Stimulated activated effector memory CD8-positive, alpha-beta T cell treated with anti-CD3 and anti-CD28 coated beads, Interleukin-12 subunit alpha, Interleukin-12 subunit beta, amount 100 ng/mL, for 72 hours (primary cell): Measurements from ENCODE around the gene UROS.

Experiments used
- ATAC-seq: fragments of 150-1000 bp; cut with Tn5 transposase; 2 replicates; pipeline ENCODE4 v1.10.0; 2021
- DNase-seq, 2 donors: peaks; one replicate each; pipeline ENCODE4 v3.0.0; 2021 to 2022; ENCODE audit warnings: low spot score in 2 of 2
- H3K27ac Mint-ChIP-seq: one replicate; pipeline ENCODE4 v1.8.0; 2022; ENCODE audit warnings: mild to moderate bottlenecking, mixed read lengths
- H3K36me3 Mint-ChIP-seq: one replicate; pipeline ENCODE4 v1.8.0; 2022; ENCODE audit warnings: mild to moderate bottlenecking, mixed read lengths
- H3K4me1 Mint-ChIP-seq: one replicate; pipeline ENCODE4 v1.8.0; 2022; ENCODE audit warnings: mixed read lengths
- H3K4me3 Mint-ChIP-seq: one replicate; pipeline ENCODE4 v1.8.0; 2022; ENCODE audit warnings: mild to moderate bottlenecking, mixed read lengths
- H3K9me3 Mint-ChIP-seq: one replicate; pipeline ENCODE4 v1.8.0; 2022; ENCODE audit warnings: mixed read lengths

Gene UROS

GRCh38 chr10:125768219-125768855 lies 54.7 kb downstream of the UROS start:
- no peaks in the 10 kb centered on the region for H3K9me3 Mint-ChIP-seq
- ATAC-seq (no peak), DNase-seq (no peak)
- peaks cover 45% of the 10 kb centered on the region for H3K36me3 Mint-ChIP-seq
- no peak overlapping the region for H3K4me3 Mint-ChIP-seq
- no peak overlapping the region for H3K27ac Mint-ChIP-seq
- no peaks in the 10 kb centered on the region for H3K4me1 Mint-ChIP-seq

- no peaks in the 10 kb centered on the region for H3K9me3 Mint-ChIP-seq
- ATAC-seq (no peak), DNase-seq (no peak)
- peaks cover 63% of the 10 kb centered on the region for H3K36me3 Mint-ChIP-seq
- no peak overlapping the region for H3K27ac Mint-ChIP-seq
- no peak overlapping the region for H3K4me3 Mint-ChIP-seq
- H3K4me1 Mint-ChIP-seq, result no peaks in the 10 kb centered on the region
Measured at GRCh38 chr10:125766511-125766910, 56.5 kb downstream of the UROS start.

GRCh38 chr10:125765835-125766234 lies 57.2 kb downstream of the UROS start:
- DNase-seq (no peak), ATAC-seq (no peak)
- Mint-ChIP-seq H3K36me3 (peaks cover 70% of the 10 kb centered on the region), H3K9me3 (no peaks in the 10 kb centered on the region), H3K4me3 (no peak overlapping the region), H3K4me1 (no peaks in the 10 kb centered on the region), H3K27ac (peak overlapping the region; percentile 68)

GRCh38 chr10:125762692-125763648 lies 60.1 kb downstream of the UROS start:
- Mint-ChIP-seq H3K9me3 (no peaks in the 10 kb centered on the region), H3K27ac (no peak overlapping the region), H3K36me3 (peaks cover 98% of the 10 kb centered on the region), H3K4me3 (no peak overlapping the region), H3K4me1 (no peaks in the 10 kb centered on the region)
- ATAC-seq, result no peak
- no peak for DNase-seq

GRCh38 chr10:125761961-125762360 lies 61.1 kb downstream of the UROS start:
- no peaks in the 10 kb centered on the region for H3K9me3 Mint-ChIP-seq
- H3K4me1 Mint-ChIP-seq, result no peaks in the 10 kb centered on the region
- H3K4me3 Mint-ChIP-seq, result no peak overlapping the region
- ATAC-seq, result no peak
- DNase-seq, result no peak
- H3K27ac Mint-ChIP-seq, result peak overlapping the region; percentile 63
- peaks cover 100% of the 10 kb centered on the region for H3K36me3 Mint-ChIP-seq

GRCh38 chr10:125757742-125758141 lies 65.3 kb downstream of the UROS start:
- Mint-ChIP-seq H3K27ac (no peak overlapping the region), H3K4me1 (peaks cover 4% of the 10 kb centered on the region), H3K9me3 (no peaks in the 10 kb centered on the region), H3K4me3 (no peak overlapping the region), H3K36me3 (peaks cover 100% of the 10 kb centered on the region)
- DNase-seq (no peak), ATAC-seq (no peak)

- DNase-seq (no peak), ATAC-seq (no peak)
- no peak overlapping the region for H3K4me3 Mint-ChIP-seq
- peaks cover 4% of the 10 kb centered on the region for H3K4me1 Mint-ChIP-seq
- no peaks in the 10 kb centered on the region for H3K9me3 Mint-ChIP-seq
- H3K36me3 Mint-ChIP-seq, result peaks cover 100% of the 10 kb centered on the region
- H3K27ac Mint-ChIP-seq, result no peak overlapping the region
Measured at GRCh38 chr10:125756853-125757487, 66.1 kb downstream of the UROS start.

- Mint-ChIP-seq H3K27ac (no peak overlapping the region), H3K4me1 (peaks cover 4% of the 10 kb centered on the region)
- ATAC-seq, result no peak
Measured at GRCh38 chr10:125756196-125756595, 66.9 kb downstream of the UROS start.

GRCh38 chr10:125747417-125747816 lies 75.6 kb downstream of the UROS start:
- H3K4me1 Mint-ChIP-seq, result no peaks in the 10 kb centered on the region
- DNase-seq, result no peak
- peaks cover 100% of the 10 kb centered on the region for H3K36me3 Mint-ChIP-seq
- H3K4me3 Mint-ChIP-seq, result no peak overlapping the region
- no peak for ATAC-seq
- H3K27ac Mint-ChIP-seq, result no peak overlapping the region
- H3K9me3 Mint-ChIP-seq, result no peaks in the 10 kb centered on the region

More at GRCh38 chr10:125756196-125756595, 66.9 kb downstream of the UROS start:
- peaks cover 100% of the 10 kb centered on the region for H3K36me3 Mint-ChIP-seq
- no peak overlapping the region for H3K4me3 Mint-ChIP-seq
- no peaks in the 10 kb centered on the region for H3K9me3 Mint-ChIP-seq
- no peak for DNase-seq

GRCh38 chr10:125744909-125745308 lies 78.1 kb downstream of the UROS start:
- Mint-ChIP-seq H3K36me3 (peaks cover 100% of the 10 kb centered on the region), H3K4me3 (no peak overlapping the region), H3K27ac (no peak overlapping the region), H3K9me3 (no peaks in the 10 kb centered on the region), H3K4me1 (no peaks in the 10 kb centered on the region)
- no peak for DNase-seq
- no peak for ATAC-seq

GRCh38 chr10:125742465-125742864 lies 80.6 kb downstream of the UROS start:
- no peak for DNase-seq
- Mint-ChIP-seq H3K9me3 (no peaks in the 10 kb centered on the region), H3K27ac (no peak overlapping the region), H3K36me3 (peaks cover 100% of the 10 kb centered on the region), H3K4me3 (no peak overlapping the region), H3K4me1 (no peaks in the 10 kb centered on the region)
- ATAC-seq, result no peak

- ATAC-seq, result no peak
Measured at GRCh38 chr10:125739994-125740679, 82.9 kb downstream of the UROS start.

More at GRCh38 chr10:125739994-125740679, 82.9 kb downstream of the UROS start:
- no peaks in the 10 kb centered on the region for H3K4me1 Mint-ChIP-seq
- H3K9me3 Mint-ChIP-seq, result no peaks in the 10 kb centered on the region
- H3K27ac Mint-ChIP-seq, result no peak overlapping the region
- H3K36me3 Mint-ChIP-seq, result peaks cover 100% of the 10 kb centered on the region
- DNase-seq, result no peak
- H3K4me3 Mint-ChIP-seq, result no peak overlapping the region
